SK-N-MC (cell line): ENCODE data around the gene FAM81A.

Source experiments
- EZH2 ChIP-seq: fragments of 200-600 bp; sonication (generic); IDR thresholded peaks from one replicate; pipeline ENCODE4 v1.6.1; 2017; ENCODE audit warnings: antibody characterized with exemption
- FOXP2 ChIP-seq: optimal IDR thresholded peaks from 2 replicates; pipeline ENCODE3; 2011; ENCODE audit warnings: mild to moderate bottlenecking, moderate library complexity; ENCODE audit not compliant: insufficient read depth; ENCODE audit errors: extremely low read length, control extremely low read depth
- POLR2AphosphoS5 ChIP-seq: IDR thresholded peaks from 2 replicates; pipeline ENCODE4 v1.6.1; 2012; ENCODE audit warnings: mild to moderate bottlenecking, low read depth, low read length, borderline replicate concordance

DNA sequence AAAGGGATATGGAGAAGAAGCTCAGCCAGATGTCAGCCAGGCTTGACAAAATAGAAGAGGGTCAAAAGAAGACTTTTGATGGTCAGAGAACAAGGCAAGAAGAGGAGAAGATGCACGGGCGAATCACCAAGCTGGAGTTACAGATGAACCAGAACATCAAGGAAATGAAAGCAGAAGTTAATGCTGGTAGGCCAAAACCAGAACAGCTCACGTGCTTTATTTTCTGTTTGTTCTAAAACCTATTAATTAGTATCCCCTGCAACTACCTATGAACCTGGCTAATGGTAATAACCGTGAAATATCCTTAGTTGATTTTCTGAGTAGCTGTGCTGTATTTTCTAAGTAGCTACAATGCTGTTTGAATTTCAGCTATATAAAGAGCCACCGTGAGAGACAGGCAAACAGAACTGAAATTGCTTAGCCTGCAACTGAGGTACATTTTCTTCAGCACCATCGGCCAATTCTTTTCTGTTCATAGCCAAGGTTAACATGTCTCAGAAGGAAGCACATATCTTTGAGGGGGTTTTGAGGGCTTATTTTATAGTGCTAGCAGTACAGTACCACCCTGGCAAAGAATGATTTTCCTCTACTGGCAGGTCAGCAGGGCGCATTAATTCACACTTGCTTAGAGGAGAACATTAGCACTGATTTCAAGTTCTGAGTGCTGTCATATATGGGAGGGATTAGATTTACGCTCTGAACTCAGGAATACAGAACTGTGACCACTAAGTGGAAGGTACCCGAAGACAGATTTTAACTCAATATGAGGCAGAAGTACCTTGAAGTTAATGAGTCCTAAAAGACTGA lies 78.9 kb downstream of the FAM81A start:
- TF ChIP-seq EZH2, result no peak
- TF ChIP-seq POLR2AphosphoS5, result no peak
- TF ChIP-seq FOXP2, result no peak
